ENCODE data around the gene PLPPR3.

- TF ChIP-seq CTCF (conservative IDR thresholded peaks at IDR 0.05) (no peak), EZH2 (IDR thresholded peaks at IDR 0.05; ENCODE audit: low read depth) (no peak)
Measured at GRCh38 chr19:795691-796581, 25.8 kb downstream of the PLPPR3 start.
